ENCODE results near the gene CACNB2. TPM values are rescaled to one million over a fixed set of nuclear protein-coding genes. Genes with fewer than 3 reads are reported as not detected.
"Not testable (repeated sequence)": the region's sequence is repeated elsewhere in the genome, so short reads cannot be mapped to it uniquely, and the experiment has no call there.

CACNB2 gene
- polyA plus RNA-seq, 6 donors from 2014 or later, result 0.16 to 0.73 (median 0.41) TPM; not detected in 1

DNA sequence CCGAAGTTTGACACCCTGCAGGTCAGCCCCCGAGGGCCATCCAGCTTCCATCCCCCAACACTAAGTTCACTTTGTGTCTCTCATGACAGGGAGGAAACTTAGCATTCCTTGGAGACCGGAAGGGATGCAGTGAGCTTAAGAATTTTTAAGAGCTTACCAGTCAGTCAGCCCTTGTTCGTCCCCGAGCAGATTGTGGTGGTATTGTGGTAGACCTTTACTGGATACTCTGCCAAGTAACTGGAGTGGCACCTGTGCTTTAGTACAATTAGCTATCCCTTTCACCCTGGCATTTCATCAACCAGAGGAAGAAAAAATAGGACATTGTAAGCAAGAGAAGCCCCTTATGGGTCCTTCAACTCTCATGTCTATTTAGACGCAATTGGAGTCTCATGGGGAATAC is 436.4 kb downstream of the CACNB2 start:
- ATAC-seq (ENCODE audit: low read depth in 2 of 2) (no peak), DNase-seq (no peak)
- H3K36me3 Mint-ChIP-seq, result peaks cover 49 to 54% of the 10 kb centered on the region in 2 donors
- H3K4me1 Mint-ChIP-seq, result no peaks in the 10 kb centered on the region
- H3K9me3 Mint-ChIP-seq, result peaks cover 1 to 15% (median 10%) of the 10 kb centered on the region in 7 donors
- no peaks in the 10 kb centered on the region for H3K27me3 Mint-ChIP-seq
- H3K4me3 Mint-ChIP-seq, result no peak overlapping the region
- no peak overlapping the region for H3K27ac Mint-ChIP-seq

DNA sequence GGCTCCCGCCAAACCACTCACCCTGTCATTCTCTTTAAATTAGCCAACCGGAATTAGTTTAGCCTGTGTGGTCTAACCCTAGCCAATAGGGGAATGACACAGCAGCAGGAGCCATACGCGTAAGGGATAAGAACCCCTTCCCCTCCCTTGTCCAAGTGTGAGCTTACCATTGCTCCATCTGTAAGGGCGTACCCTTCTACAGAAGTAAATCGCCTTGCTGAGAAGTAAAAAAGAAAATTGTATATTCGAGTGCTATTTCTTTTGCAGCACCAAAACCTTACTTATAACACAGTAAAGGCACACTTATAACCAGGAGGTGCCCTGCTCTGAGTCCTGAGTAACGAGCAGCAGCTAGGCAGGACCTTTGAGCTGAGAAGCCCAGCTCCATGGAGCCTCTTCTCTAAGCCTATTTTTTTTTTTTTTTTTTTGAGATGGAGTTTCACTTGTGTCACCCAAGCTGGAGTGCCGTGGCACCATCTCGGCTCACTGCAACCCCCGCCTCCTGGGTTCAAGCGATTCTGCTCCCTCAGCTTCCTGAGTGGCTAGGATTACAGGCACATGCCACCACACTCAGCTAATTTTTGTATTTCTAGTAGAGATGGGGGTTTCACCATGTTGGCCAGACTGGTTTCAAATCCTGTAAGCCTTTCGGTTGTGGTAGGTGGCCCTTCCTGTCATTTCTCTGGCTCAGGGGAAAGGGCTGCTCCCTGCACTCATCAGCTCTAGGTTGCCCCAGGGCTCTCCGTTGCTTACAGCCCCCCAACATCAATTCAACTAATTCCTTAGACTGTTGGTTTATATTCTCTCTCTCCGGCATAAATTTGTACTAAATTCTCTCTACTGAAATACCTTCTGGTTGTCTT is 437.8 kb downstream of the CACNB2 start:
- Mint-ChIP-seq H3K9me3 (peaks cover 1 to 15% (median 10%) of the 10 kb centered on the region in 7 donors), H3K27me3 (no peaks in the 10 kb centered on the region), H3K4me1 (peaks cover 0 to under 1% (median 0%) of the 10 kb centered on the region in 3 donors), H3K36me3 (peaks cover 55 to 67% of the 10 kb centered on the region in 2 donors), H3K27ac (no peak overlapping the region), H3K4me3 (no peak overlapping the region)
- no peak for DNase-seq
- ATAC-seq (ENCODE audit: low read depth in 2 of 2), result no peak

DNA sequence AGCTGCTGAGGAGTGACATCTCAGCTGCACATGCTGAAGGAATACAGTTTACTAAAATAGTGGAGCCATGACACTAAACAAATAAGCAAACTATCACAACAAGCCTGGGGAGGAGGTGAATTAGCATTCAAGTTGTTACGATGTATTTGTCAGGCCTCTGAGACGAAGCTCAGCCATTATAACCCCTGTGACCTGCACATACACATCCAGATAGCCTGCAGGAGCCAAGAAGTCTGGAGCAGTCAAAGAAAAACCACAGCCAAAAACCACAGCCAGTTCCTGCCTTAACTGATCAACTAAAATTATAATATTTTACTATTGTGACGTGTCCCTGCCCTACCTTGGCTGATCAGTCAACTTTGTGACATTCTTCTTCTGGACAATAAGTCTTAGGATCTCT is 442.6 kb downstream of the CACNB2 start:
- H3K9me3 Mint-ChIP-seq, result peaks cover 1 to 9% (median 4%) of the 10 kb centered on the region in 7 donors
- H3K4me3 Mint-ChIP-seq, result no peak overlapping the region
- no peak for DNase-seq
- peaks cover 0 to 1% (median 0%) of the 10 kb centered on the region in 3 donors for H3K4me1 Mint-ChIP-seq
- no peaks in the 10 kb centered on the region for H3K27me3 Mint-ChIP-seq
- ATAC-seq (ENCODE audit: low read depth in 2 of 2), result no peak
- no peak overlapping the region for H3K27ac Mint-ChIP-seq
- H3K36me3 Mint-ChIP-seq, result peaks cover 46 to 73% of the 10 kb centered on the region in 2 donors

DNA sequence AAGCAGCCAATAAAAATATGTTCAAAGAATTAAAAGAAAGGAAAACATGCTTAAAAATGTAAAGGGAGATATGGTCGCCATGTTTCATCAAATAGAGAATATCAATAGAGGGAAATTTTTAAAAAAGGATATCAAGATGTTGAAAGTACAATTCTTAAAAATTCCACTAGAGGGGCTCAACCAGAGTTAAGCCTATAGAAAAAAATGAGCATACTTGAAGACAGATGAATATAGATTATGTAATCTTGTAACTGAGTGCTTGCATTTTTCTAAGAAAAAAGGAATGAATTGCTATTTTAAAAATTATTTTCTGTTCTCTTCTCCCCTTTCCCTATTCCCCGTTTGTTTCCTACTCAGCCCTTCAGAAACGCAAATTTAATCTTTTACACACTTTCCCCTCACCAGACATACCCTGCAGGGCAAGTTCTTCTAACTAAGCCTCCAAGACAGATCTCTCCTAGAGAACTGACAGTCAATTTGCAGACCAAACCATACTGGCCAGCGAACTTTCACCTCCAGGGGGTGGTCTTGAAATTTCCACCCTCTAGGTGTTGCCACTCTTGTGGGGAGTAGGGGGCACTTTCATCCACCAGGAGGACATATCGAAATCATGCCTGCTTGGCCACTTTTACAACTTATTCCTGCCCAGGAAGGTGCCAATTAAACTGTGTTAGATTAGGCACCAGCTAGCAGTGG is 443.5 kb downstream of the CACNB2 start:
- Mint-ChIP-seq H3K27me3 (no peaks in the 10 kb centered on the region), H3K4me1 (peaks cover 0 to 1% (median 0%) of the 10 kb centered on the region in 3 donors), H3K9me3 (peaks cover 0 to 3% (median 1%) of the 10 kb centered on the region in 7 donors), H3K4me3 (no peak overlapping the region), H3K27ac (peak overlapping the region in 2 of 6 donors; percentile 66 to 72), H3K36me3 (peaks cover 42 to 67% of the 10 kb centered on the region in 2 donors)
- ATAC-seq (ENCODE audit: low read depth in 2 of 2) (no peak), DNase-seq (no peak)

DNA sequence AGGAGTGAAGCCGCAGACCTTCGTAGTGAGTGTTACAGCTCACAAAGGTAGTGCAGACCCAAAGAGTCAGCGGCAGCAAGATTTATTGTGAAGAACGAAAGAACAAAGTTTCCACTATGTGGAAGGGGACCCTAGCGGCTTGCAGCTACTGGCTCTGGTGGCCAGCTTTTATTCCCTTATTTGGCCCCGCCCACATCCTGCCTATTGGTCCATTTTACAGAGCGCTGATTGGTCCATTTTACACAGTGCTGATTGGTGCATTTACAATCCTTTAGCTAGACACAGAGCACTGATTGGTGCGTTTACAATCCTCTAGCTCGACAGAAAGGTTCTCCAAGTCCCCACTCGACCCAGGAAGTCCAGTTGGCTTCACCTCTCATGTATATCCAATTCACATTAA is 446.4 kb downstream of the CACNB2 start:
- not testable (repeated sequence) for H3K27ac Mint-ChIP-seq; ATAC-seq (ENCODE audit: low read depth in 2 of 2); DNase-seq; H3K9me3 Mint-ChIP-seq; H3K4me1 Mint-ChIP-seq; H3K4me3 Mint-ChIP-seq; H3K27me3 Mint-ChIP-seq
- H3K36me3 Mint-ChIP-seq, result peaks cover 49 to 67% of the 10 kb centered on the region in 2 donors

DNA sequence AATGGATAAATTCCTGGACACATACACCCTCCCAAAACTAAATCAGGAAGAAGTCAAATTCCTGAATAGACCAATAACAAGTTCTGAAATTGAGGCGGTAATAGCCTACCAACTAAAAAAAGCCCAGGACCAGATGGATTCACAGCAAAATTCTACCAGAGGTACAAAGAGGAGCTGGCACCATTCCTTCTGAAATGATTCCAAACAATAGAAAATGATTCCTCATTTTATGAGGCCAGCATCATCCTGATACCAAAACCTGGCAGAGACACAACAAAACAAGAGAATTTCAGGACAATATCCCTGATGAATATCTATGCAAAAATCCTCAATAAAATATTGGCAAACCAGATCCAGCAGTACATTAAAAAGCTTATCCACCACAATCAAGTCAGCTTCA is 450.9 kb downstream of the CACNB2 start:
- DNase-seq; H3K4me3 Mint-ChIP-seq; ATAC-seq (ENCODE audit: low read depth in 2 of 2); H3K4me1 Mint-ChIP-seq; H3K27ac Mint-ChIP-seq; H3K27me3 Mint-ChIP-seq; H3K9me3 Mint-ChIP-seq: not testable (repeated sequence)
- peaks cover 41 to 51% of the 10 kb centered on the region in 2 donors for H3K36me3 Mint-ChIP-seq

Other genes starting within 250 kb of the CACNB2 start
- not detected for gene SLC39A12, start 188.5 kb upstream of the CACNB2 start, polyA plus RNA-seq (ENCODE audit: low read depth in 6 of 6)

Data from naive B cell (primary cell).